Measurements from ENCODE around the gene KCNN4. TPM values are rescaled to one million over a fixed set of nuclear protein-coding genes. Genes with fewer than 3 reads are reported as not detected.

Gene KCNN4
- total and polyA plus RNA-seq, 10 of the 15 experiments (the other 5 are each of a cell fraction or from before 2014, with no cell fraction given): 1.4 to 112 (median 77.9) TPM

- RAD21 ChIA-PET (ENCODE audit: unreplicated experiment): interaction anchor here (2.1 to 3.6 kb wide), 2 partner anchors 61 to 138 kb away, joined by 8 to 36 read pairs; no protein-coding TSS in a partner anchor
- WGBS (ENCODE audit: insufficient coverage, insufficient replicate concordance, low lambda C conversion rate, missing lambda C conversion rate): 30% methylated on average over 5 of the region's 5 CpGs
These were observed 26.1 kb upstream of the KCNN4 start for GRCh38 chr19:43806848-43807247.

More at GRCh38 chr19:43806848-43807247, 26.1 kb upstream of the KCNN4 start:
- FAIRE-seq: no peak
- ChIA-PET CTCF (interaction anchor here (1.1 kb wide), 1 partner anchor 61 kb away, joined by 5 read pairs; no protein-coding TSS in a partner anchor), SMC1A (ENCODE audit: uncharacterized antibody, unreplicated experiment) (interaction anchor here (1.1 to 3.3 kb wide), 3 partner anchors 29 to 251 kb away, joined by 3 to 28 read pairs (median 3); no protein-coding TSS in a partner anchor), POLR2A (no interaction called here)
- Histone ChIP-seq H3K79me2 (ENCODE audit: control insufficient read depth, insufficient read depth, low read length) (no peaks in the 10 kb centered on the region), H3K27me3 (replicated peaks in 1 of 2; ENCODE audit: control insufficient read depth in 2 of 2, insufficient read depth in 2 of 2, low read length in 1 of 2) (no peaks in the 10 kb centered on the region), H4K20me1 (ENCODE audit: control insufficient read depth, insufficient read depth) (no peaks in the 10 kb centered on the region), H3K36me3 (ENCODE audit: control insufficient read depth in 2 of 2, insufficient read depth in 2 of 2, low read length in 1 of 2) (no peaks in the 10 kb centered on the region), H3K4me2 (ENCODE audit: control insufficient read depth, insufficient read depth) (no peak overlapping the region), H2AFZ (ENCODE audit: control insufficient read depth, low read depth, low read length) (no peak overlapping the region), H3K9ac (ENCODE audit: control insufficient read depth, insufficient read depth, low read length) (no peak overlapping the region), H3K27ac (ENCODE audit: control insufficient read depth, insufficient read depth) (no peak overlapping the region), H3K4me3 (no peak overlapping the region), H3K9me3 (replicated peaks; ENCODE audit: control insufficient read depth, insufficient read depth, low read length) (no peaks in the 10 kb centered on the region), H3K4me1 (ENCODE audit: control insufficient read depth, insufficient read depth, low read length) (no peaks in the 10 kb centered on the region)
- no peak for DNase-seq (ENCODE audit: low read depth, low spot score)
- no TSS peak for BruUV-seq (replicated peaks)
- in situ Hi-C loops (cut with MboI): loop anchor here (10.0 kb wide), 1 partner anchor 362 kb away; no protein-coding TSS in a partner anchor
- intact Hi-C loops (cut with micrococcal nuclease; ENCODE audit: unreplicated experiment): no loop called here
- no peak for ATAC-seq
- TF ChIP-seq CREB1 (IDR thresholded peaks at IDR 0.05; ENCODE audit: low read depth): no peak
- TF ChIP-seq BHLHE40 (IDR thresholded peaks at IDR 0.05; ENCODE audit: borderline replicate concordance in 1 of 2, low read depth in 2 of 2, low read length in 1 of 2): no peak
- TF ChIP-seq ZZZ3 (IDR thresholded peaks at IDR 0.05; ENCODE audit: control insufficient read depth, insufficient read length, low read depth): no peak
- TF ChIP-seq, protein P1, sequence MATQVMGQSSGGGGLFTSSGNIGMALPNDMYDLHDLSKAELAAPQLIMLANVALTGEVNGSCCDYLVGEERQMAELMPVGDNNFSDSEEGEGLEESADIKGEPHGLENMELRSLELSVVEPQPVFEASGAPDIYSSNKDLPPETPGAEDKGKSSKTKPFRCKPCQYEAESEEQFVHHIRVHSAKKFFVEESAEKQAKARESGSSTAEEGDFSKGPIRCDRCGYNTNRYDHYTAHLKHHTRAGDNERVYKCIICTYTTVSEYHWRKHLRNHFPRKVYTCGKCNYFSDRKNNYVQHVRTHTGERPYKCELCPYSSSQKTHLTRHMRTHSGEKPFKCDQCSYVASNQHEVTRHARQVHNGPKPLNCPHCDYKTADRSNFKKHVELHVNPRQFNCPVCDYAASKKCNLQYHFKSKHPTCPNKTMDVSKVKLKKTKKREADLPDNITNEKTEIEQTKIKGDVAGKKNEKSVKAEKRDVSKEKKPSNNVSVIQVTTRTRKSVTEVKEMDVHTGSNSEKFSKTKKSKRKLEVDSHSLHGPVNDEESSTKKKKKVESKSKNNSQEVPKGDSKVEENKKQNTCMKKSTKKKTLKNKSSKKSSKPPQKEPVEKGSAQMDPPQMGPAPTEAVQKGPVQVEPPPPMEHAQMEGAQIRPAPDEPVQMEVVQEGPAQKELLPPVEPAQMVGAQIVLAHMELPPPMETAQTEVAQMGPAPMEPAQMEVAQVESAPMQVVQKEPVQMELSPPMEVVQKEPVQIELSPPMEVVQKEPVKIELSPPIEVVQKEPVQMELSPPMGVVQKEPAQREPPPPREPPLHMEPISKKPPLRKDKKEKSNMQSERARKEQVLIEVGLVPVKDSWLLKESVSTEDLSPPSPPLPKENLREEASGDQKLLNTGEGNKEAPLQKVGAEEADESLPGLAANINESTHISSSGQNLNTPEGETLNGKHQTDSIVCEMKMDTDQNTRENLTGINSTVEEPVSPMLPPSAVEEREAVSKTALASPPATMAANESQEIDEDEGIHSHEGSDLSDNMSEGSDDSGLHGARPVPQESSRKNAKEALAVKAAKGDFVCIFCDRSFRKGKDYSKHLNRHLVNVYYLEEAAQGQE (IDR thresholded peaks at IDR 0.05; ENCODE audit: low read depth, low read length): no peak
- no peak for TF ChIP-seq RB1 (IDR thresholded peaks at IDR 0.05; ENCODE audit: borderline replicate concordance)
- no peak for TF ChIP-seq HDAC2 (IDR thresholded peaks at IDR 0.05)
- TF ChIP-seq JUND (IDR thresholded peaks at IDR 0.05; ENCODE audit: low read depth, low read length): no peak
- TF ChIP-seq RELB (IDR thresholded peaks at IDR 0.05; ENCODE audit: low read depth): no peak
- no peak for TF ChIP-seq RAD51 (IDR thresholded peaks at IDR 0.05)
- TF ChIP-seq PAX5 (IDR thresholded peaks at IDR 0.05; ENCODE audit: borderline replicate concordance, low read depth, low read length): no peak
- no peak for TF ChIP-seq SRF (IDR thresholded peaks at IDR 0.05; ENCODE audit: low read depth in 2 of 2, low read length in 2 of 2)
- no peak for TF ChIP-seq ZBTB11 (CRISPR knock-in tag; IDR thresholded peaks at IDR 0.05)
- TF ChIP-seq SMAD5 (IDR thresholded peaks at IDR 0.05; ENCODE audit: low read depth): no peak
- TF ChIP-seq ZBTB33 (IDR thresholded peaks at IDR 0.05): no peak
